Liver (tissue), 3 donors: ENCODE results near the gene CRYBG1.

Experiments used
- CTCF ChIP-seq: fragments of 150-350 bp; IDR thresholded peaks from 2 replicates; pipeline ENCODE4 v1.5.1; 2017; ENCODE audit warnings: improper control_type of control experiment, low read depth, low read length; ENCODE audit not compliant: missing input control
- HNF4A ChIP-seq, 2 donors: conservative IDR thresholded peaks; 2 replicates each; pipeline ENCODE4 v1.6.1; 2016; ENCODE audit warnings: antibody characterized with exemption in 2 of 2, mild to moderate bottlenecking in 2 of 2
- MAX ChIP-seq: IDR thresholded peaks from 2 replicates; pipeline ENCODE4 v1.6.1; 2016; ENCODE audit warnings: antibody characterized with exemption
- NR2F2 ChIP-seq: IDR thresholded peaks from 2 replicates; pipeline ENCODE4 v1.6.1; 2016; ENCODE audit warnings: antibody characterized with exemption
- RAD21 ChIP-seq, 2 donors: IDR thresholded peaks; 2 replicates each; pipeline ENCODE4 v1.6.1; 2016; ENCODE audit warnings: antibody characterized with exemption in 2 of 2, mild to moderate bottlenecking in 2 of 2
- REST ChIP-seq: IDR thresholded peaks from 2 replicates; pipeline ENCODE4 v1.6.1; 2016; ENCODE audit warnings: antibody characterized with exemption, mild to moderate bottlenecking
- RXRA ChIP-seq, 2 donors: IDR thresholded peaks; 2 replicates each; pipeline ENCODE4 v1.6.1; 2017 to 2018; ENCODE audit warnings: antibody characterized with exemption in 2 of 2, mild to moderate bottlenecking in 1 of 2
- SP1 ChIP-seq: IDR thresholded peaks from 2 replicates; pipeline ENCODE4 v1.6.1; 2018; ENCODE audit warnings: antibody characterized with exemption, mild to moderate bottlenecking
- TAF1 ChIP-seq: conservative IDR thresholded peaks from 2 replicates; pipeline ENCODE4 v1.6.1; 2016; ENCODE audit warnings: antibody characterized with exemption, mild to moderate bottlenecking
- YY1 ChIP-seq: IDR thresholded peaks from 2 replicates; pipeline ENCODE4 v1.6.1; 2016; ENCODE audit warnings: antibody characterized with exemption, mild to moderate bottlenecking
- ZBTB33 ChIP-seq: IDR thresholded peaks from 2 replicates; pipeline ENCODE4 v1.6.1; 2016; ENCODE audit warnings: antibody characterized with exemption
- donor health status: healthy.
- donor health status: healthy.

GRCh38 chr6:106387875-106388274 is 27.4 kb downstream of the CRYBG1 start:
- TF ChIP-seq CTCF = no peak
- TF ChIP-seq SP1 = no peak
- no peak for TF ChIP-seq TAF1
- TF ChIP-seq ZBTB33 = no peak
- TF ChIP-seq REST = no peak
- no peak for TF ChIP-seq YY1
- no peak for TF ChIP-seq MAX
- TF ChIP-seq RXRA (IDR thresholded peaks at IDR 0.05) = no peak
- TF ChIP-seq HNF4A (conservative IDR thresholded peaks at IDR 0.05) = no peak
- TF ChIP-seq RAD21 (IDR thresholded peaks at IDR 0.05) = no peak
- TF ChIP-seq NR2F2 = no peak
